G401 (cell line): Measurements from ENCODE around the gene MLST8. TPM values are rescaled to one million over a fixed set of nuclear protein-coding genes. Genes with fewer than 3 reads are reported as not detected.
"Not testable (repeated sequence)": the region's sequence is repeated elsewhere in the genome, so short reads cannot be mapped to it uniquely, and the experiment has no call there.

Experiments
- DNase-seq: peaks from one replicate; pipeline ENCODE4 v3.0.0-alpha.2; 2015; ENCODE audit warnings: low spot score
- in situ Hi-C: cut with HindIII; loops from 2 replicates; pipeline ENCODE4 v1.10.0; 2016; ENCODE audit warnings: low sequenced_read_pairs, mixed read lengths
- total RNA-seq: library from RNA; depleted of rRNA; stranded (reverse); fragments of >200 nt; shearing (Covaris generic); gene quantifications from 2 replicates; pipeline ENCODE4 v1.2.3, GENCODE V29; 2014

The MLST8 gene
- total RNA-seq, 1 experiment from 2014 or later = 34.8 TPM

DNA sequence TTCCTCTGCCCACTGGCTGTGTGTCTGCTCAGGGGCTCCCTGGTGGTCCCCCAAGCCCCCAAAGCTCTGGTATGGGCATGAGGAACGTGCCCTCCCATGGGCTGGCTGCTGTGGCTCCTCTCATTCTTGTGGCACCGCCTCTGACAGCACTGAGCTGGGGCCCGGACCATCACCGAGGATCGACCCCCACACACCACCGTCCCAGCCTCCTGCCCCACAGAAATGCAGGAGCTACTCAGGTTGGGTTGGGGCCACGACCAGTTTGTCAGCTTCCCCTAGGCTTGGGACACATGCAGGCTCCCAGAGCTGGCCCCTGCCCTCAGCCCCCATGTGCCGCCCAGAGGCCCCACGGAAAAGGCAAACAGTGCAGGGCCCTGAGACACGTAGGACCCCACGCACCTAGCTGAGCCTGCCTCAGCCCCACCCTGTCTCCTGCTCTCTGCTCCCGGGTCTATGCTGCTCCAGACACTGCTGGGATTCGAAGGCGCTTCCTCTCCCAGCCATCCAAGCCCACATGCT is 5.6 kb upstream of the MLST8 start:
- DNase-seq = no peak
- in situ Hi-C loops = no loop called here

DNA sequence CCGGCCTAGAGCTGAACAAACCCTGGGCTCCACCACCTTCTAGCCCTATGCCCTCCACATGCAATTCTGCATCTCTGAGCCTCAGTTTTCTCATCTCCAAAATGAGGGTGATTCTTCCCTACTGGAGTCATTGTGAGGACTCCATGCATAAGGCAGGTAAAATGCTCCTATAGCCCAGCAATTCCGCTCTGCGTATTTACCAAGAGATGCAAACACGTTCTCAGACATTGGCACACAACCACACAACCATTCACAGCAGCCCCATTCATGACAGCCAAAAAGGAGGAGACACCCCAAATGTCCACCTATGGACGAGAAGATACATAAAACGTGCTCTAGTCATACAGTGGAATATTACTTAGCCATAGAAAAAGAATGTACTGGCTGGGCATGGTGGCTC is 4.9 kb upstream of the MLST8 start:
- in situ Hi-C loops = no loop called here
- no peak for DNase-seq

DNA sequence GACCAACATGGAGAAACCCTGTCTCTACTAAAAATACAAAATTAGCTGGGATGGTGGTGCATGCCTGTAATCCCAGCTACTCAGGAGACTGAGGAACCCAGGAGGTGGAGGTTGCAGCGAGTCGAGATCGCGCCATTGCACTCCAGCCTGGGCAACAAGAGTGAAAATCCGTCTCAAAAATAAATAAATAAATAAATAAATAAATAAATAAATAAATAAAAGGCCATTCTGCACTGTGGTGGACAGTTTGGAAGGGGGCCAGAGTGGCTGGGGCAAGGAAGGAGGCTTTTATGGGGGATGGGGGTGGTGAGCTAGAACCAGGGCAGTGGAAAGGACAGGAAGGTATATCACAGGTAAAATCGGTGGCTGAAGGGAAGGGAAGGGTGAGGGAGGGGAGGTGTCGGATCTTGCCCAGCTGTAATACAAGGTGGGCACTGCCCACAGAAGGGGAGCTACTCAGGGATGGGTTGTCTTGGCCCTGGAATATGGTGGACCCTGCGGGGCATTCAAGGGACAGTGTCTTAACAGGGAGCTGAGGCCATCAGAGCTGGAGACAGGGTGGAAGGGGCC is 2.0 kb upstream of the MLST8 start:
- in situ Hi-C loops, DNase-seq: not testable (repeated sequence)

DNA sequence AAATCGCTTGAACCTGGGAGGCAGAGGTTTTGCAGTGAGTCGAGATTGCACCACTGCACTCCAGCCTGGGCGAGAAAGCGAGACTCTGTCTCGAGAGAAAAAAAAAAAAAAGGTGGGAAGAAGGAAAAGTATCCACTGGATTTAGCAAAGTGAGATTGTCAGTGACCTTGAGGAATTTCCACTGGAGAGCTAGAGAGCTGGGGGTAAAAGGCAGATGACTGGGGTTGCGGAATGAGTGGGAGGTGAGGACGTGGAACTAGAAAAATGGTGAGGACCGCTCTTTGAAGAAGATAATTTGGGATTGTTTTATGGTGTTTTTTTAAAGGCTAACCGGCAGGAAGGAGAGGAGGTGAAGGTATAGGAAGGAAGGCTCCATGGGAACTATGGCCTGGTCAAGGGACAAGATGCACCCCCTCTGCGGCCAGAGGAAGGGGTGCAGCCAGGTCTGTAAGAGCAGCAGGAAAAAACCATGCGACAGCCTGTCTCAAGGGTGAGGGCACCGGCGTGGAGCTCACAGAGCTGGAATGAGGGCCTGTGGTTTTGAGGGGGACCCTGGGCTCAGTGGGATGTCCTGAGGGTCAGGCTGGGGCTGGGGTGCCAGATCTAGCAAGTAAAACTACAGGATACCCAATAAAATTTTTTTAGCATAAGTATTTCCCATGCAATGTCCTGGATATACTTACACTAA is 694 bp upstream of the MLST8 start:
- no peak for DNase-seq
- in situ Hi-C loops = no loop called here

DNA sequence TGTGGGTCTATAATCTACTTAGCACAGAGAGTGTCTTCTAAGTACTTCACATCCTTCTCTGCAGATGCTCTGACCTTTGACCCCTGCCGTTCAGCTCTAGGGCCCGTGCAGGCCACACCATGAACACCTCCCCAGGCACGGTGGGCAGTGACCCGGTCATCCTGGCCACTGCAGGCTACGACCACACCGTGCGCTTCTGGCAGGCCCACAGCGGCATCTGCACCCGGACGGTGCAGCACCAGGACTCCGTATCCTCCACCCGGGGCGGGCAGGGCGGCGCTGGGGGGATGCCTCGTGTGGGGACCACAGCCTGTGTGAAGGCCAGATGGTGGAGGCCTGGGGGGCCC is 686 bp downstream of the MLST8 start:
- no peak for DNase-seq
- in situ Hi-C loops = no loop called here

DNA sequence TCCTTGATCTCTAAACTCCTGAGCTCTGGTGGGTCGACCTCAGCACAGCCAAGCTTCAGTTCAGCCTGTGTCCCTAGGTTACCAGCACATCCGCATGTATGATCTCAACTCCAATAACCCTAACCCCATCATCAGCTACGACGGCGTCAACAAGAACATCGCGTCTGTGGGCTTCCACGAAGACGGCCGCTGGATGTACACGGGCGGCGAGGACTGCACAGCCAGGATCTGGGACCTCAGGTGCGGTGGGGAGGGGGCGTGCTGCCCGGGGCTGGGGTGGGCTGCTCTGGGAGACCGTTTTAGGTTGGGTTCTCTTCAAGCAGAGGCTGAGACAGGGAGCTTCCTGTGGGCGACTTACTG is 1.1 kb downstream of the MLST8 start:
- in situ Hi-C loops = no loop called here
- DNase-seq = no peak

DNA sequence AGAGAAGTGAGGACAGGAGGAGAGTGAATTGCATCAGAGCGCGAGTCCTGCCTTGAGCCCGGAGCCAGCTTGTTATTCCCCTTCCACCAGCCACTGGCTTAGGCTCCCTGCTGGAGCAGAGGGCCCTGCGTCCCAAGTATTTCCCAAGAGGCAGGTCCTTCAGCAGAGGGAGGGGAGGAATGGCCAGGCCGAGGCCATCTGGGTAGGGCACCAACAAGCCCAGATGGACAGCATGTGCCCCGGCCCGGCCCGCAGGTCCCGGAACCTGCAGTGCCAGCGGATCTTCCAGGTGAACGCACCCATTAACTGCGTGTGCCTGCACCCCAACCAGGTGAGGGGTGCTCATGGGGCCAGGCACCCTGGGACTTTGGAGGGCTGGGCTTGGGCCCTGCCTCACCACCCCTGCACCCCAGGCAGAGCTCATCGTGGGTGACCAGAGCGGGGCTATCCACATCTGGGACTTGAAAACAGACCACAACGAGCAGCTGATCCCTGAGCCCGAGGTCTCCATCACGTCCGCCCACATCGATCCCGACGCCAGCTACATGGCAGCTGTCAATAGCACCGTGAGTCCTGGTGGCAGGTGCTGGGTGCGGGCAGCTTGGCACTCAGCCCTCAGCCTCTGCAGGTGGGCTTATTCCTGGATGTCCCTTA is 1.7 kb downstream of the MLST8 start:
- peak; percentile 47 for DNase-seq
- in situ Hi-C loops = no loop called here

DNA sequence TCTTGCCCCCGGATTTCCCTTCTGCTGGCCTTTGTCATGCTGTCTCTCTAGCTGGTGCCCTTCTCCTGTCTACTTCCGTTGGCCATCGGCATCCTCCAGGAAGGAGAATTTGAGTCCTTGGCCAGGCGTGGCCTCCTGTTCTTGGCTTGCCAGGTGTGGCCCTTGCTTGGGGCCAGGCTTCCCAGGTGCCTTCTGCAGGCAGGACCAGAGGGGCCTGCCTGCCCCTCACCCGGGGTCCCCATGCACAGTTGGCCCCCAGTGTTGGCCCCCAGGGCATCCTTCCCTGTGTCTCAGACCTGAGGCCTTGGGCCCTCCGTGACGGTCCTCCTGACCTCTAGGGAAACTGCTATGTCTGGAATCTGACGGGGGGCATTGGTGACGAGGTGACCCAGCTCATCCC is 2.6 kb downstream of the MLST8 start:
- DNase-seq = no peak
- in situ Hi-C loops = no loop called here

DNA sequence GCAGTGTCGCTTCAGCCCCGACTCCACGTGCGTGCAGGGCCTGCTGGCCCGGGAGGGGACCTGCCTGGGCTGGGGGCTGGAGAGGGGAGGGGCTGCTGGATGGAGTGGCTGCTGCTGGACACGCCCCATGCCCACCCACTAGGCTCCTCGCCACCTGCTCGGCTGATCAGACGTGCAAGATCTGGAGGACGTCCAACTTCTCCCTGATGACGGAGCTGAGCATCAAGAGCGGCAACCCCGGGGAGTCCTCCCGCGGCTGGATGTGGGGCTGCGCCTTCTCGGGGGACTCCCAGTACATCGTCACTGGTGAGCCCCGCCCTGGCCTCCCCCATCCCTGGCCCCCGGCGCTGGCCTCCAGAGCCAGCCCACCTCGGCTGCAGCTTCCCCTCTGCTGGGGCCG is 3.1 kb downstream of the MLST8 start:
- in situ Hi-C loops = no loop called here
- no peak for DNase-seq

DNA sequence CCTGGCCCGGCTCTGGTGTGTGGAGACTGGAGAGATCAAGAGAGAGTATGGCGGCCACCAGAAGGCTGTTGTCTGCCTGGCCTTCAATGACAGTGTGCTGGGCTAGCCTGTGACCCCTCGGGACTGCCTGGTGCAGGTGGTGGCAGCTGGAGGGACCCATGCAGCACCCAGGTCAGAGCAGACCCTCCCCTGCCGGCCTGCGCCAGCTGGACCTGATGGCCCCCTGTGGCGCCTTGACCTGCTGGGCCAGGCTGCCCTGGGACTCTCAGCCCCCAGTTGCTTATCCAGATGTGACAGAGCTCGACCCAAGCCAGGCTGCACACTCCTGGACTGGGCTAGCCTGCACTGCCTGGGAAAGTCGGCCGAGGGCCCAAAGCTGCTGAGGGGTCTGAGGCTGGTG is 3.5 kb downstream of the MLST8 start:
- no peak for DNase-seq
- in situ Hi-C loops = no loop called here

DNA sequence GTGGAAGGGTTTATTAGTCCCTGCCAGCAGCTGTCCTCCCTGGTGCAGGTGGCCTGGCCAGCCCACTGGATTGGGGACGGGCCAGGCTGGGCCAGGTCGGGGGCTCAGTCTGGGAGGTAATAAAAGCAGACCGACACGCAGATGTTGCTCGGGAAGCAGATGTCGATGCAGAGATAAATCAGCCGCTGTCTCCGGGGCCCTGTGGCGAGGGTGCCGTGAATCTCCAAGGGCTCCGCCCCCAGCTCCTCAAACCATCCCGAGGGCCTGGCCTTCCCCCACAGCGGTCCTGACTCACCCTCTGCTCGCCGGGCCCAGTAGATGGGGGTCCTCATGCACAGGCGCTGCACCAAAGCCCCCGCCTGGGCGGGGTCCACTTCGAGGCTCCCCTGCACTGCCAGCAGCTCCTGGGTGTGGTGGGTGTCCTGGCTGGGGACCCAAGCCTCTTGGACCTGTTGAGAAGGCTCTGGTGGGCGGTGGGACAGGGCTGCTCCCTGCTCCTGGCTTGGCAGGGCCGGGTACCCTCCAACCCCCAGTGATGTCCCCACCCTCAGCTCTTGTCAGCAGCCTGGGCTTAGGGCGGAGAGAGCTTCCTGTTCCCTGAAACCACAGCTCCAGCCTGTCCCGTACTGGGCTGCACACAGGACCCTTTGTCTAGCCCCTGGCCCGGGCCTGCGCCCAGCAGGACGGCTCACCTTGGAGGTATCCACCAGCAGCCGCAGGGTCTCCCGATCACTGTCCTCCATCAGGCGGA is 4.2 kb downstream of the MLST8 start:
- in situ Hi-C loops = no loop called here

DNA sequence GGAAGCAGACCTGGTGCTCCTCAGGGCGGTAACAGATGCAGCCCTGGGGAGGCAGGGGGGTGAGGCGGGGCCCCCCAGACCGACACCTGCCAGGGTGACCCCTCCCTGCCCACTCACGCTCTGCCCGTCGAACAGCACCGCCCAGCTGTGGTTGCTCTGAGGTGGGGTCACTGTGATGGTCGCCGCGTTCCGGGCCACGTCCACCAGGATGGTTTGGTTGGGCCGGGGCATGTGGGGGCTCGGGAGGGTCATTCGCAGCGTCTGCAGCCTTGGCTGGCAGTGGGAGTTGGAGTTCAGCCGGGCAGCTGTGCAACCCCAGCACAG is 4.7 kb downstream of the MLST8 start:
- DNase-seq = no peak
- in situ Hi-C loops = no loop called here

More for the DNA sequence above, 4.2 kb downstream of the MLST8 start:
- DNase-seq = no peak

DNA sequence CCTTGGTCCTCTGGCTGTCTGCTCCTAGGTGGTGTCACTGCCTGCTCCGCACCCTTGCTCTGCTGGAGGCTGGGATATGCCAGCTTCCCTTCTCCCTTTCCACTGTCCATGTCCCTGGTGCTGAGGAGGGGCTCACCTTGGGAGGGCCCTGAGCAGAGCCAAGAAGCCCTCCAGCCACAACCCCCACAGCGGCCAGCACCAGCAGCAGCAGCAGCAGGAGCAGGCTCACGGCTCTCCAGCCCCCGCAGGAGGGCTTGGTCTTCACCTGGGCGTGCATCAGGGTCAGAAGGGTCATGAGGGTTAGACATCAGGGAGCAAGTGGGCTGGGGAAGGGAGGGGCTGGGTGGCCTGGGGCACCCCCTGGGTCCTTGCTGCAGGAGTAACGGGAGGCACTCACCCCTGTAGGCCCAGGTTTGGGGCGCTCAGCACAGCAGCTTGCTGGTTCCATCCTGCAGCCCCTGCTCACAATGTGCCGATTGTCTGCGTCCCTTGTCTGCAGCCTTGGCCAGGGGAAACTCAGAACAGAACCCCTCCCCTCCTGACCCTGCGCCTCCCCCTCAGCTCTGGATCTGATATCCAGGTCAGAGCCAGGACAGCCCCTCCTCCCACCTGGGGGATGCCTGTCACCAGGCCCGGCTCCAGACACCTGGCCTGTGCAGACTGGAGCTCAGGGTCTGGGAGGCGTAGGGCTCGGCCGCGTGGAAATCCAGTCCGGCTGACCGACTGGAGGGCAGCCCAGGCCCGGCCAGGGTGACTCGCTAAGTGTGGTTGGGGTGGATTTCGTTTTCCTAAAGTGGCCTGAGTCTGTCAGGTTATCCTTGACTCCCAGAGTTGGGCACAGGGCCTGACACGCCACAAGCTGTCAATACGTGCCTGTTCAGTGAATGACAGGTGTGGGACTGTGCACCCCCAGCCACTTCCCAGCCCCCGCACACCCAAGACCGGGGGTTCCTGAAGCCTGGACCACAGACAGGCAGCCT is 5.4 kb downstream of the MLST8 start, which contains the start of gene BRICD5:
BRICD5 (minus strand) TSS at position 478 of the 980 bp plus-strand sequence; CDS start at position 448, 30 bp downstream.
- in situ Hi-C loops = no loop called here
- DNase-seq = no peak

DNA sequence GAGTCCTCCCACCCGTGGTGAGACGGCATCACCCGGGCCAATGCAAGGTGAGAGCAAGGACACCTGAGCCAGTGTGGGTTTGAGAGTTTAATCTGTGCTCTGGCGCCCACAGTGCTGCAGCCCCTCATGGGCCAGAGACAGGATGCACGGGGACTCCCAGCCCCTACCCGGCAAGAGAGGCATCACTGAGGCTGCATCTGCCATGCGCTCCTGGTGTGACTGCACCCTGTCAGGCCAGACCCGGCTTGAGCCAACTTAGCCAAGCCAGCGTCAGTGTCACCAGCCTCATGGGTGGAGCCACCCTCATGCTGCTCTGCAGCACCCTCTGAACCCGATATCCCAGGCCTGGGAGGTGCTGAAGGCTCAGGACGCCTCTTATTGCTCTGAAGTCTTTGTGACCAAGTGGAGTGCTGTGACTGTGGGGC is 6.7 kb downstream of the MLST8 start:
- DNase-seq = no peak
- in situ Hi-C loops = no loop called here

DNA sequence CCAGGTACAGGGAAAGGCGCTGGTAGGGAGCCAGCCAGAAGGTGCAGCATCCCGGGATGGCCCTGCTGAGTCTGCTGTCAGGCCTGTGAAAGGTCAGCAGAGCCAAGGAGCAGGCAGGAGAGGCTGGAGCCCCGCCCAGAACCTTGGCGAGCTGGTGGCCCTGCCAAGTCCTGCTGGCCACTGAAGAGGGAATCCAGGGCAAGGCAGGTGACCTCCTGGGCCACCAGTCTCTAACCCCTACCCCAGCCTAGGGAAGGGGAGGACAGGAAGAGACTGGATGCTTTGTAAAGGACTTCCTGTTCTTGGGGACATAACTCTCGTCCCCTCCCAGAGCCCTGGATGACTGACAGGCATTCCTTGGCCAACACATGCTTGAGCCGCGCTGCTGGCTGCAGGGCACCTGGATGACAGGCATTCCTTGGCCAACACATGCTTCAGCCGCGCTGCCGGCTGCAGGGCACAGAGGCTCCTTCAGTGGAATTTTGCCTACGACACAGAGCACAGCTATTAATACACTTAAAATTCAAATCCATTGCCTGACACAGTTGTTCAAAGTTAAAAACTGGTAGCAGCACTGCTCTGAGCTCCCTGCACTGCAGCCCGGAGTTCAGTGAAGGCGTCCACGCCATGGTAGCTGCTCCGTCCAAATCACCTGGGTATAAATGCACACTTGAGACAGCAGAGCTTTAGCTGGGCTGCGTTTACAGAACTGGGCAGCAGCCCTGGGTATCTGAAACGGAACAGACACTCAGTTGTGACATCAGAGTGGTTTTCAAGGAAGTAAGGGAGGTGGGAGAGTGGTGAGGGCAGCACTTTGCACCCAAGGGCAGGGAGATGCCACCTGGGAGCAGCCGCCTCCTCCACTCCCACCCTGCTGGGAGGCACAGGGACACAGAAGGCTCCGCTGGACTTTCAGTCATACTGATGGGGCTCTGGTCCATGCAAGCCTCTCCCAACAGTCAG is 7.4 kb downstream of the MLST8 start:
- DNase-seq = peak; percentile 82
- in situ Hi-C loops = no loop called here

DNA sequence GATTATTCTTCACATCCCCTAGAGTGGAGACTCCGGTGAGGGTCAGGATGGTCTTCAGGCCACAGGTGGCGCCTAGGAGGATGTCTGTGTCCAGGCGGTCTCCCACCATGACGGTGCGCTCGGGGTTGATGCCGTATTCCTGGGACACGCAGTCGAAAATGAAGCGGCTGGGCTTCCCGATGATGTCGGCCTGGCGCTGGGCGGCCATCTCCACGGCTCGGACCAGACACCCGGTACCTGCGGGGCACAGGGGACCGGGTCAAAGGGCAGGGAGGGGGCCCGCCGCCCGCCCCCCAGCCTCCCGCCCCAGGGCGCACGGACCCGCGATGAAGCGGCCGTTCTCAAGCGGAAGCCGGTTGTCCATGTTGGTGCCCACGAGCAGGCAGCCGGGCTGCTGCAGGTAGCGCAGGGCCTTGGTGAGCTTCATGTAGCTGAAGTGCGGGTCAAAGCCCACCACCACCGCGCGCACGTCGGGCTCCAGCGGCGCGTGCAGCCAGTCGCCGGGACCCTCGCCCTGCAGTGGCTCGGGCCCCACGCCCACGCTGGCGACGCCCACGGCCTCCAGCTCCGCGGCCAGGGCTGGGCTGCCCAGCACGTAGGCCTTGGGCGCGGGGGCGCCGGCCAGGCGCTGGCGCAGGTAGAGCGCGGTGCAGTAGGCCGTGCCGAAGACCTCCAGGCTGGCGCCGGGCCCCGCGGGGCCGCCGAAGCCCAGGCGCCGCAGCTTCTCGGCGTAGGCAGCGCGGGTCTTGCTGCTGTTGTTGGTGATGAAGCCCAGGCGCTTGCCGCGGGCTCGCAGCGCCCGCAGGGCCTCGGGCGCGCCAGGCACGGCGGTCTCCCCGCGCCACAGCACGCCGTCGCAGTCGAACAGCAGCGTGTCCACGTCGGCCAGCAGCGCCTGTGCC is 8.8 kb downstream of the MLST8 start:
- no peak for DNase-seq
- in situ Hi-C loops = no loop called here

DNA sequence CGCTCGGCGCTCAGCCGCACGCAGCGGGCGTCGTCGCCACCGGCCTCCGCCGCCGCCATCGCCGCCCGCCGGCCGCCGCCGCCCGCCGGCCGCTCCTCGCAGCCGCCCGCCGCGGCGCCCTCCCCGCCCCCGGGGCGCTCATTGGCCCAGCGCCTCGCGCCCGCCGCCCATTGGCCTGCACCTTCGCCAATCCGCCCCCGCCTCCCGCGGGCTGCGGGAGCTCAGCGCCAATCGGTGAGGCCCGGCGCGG is 9.4 kb downstream of the MLST8 start, which contains the start of gene PGP:
PGP (minus strand) TSS at position 122 of the 250 bp plus-strand sequence; CDS start at position 59, 63 bp downstream.
- in situ Hi-C loops = no loop called here
- no peak for DNase-seq
